KMS-11 (cell line): ENCODE measurements around the gene SH3PXD2B.
"Not testable (repeated sequence)": the region's sequence is repeated elsewhere in the genome, so short reads cannot be mapped to it uniquely, and the experiment has no call there.

ENCODE experiments used
- H2AFZ ChIP-seq: fragments of 200-600 bp; sonication (generic); 2 replicates; pipeline ENCODE4 v1.6.1; 2016; ENCODE audit warnings: antibody characterized with exemption, mixed run types, low read depth
- H3K27ac ChIP-seq: fragments of 200-600 bp; sonication (generic); 2 replicates; pipeline ENCODE4 v1.6.1; 2016; ENCODE audit warnings: mild to moderate bottlenecking, mixed run types
- H3K27me3 ChIP-seq: fragments of 200-600 bp; sonication (generic); 2 replicates; pipeline ENCODE4 v1.6.1; 2017; ENCODE audit warnings: mild to moderate bottlenecking, low read depth, mixed run types, moderate library complexity; ENCODE audit not compliant: insufficient read depth
- H3K36me3 ChIP-seq: fragments of 200-600 bp; sonication (generic); 2 replicates; pipeline ENCODE4 v1.6.1; 2017; ENCODE audit warnings: mild to moderate bottlenecking, mixed run types; ENCODE audit not compliant: insufficient read depth
- H3K4me1 ChIP-seq: fragments of 200-600 bp; sonication (generic); 2 replicates; pipeline ENCODE4 v1.6.1; 2016; ENCODE audit warnings: mild to moderate bottlenecking, low read depth, mixed run types; ENCODE audit not compliant: poor library complexity, severe bottlenecking
- H3K4me2 ChIP-seq: fragments of 200-600 bp; sonication (generic); 2 replicates; pipeline ENCODE4 v1.7.0; 2016; ENCODE audit warnings: mild to moderate bottlenecking, mixed run types
- H3K4me3 ChIP-seq: fragments of 200-600 bp; sonication (generic); IDR thresholded peaks from 2 replicates; pipeline ENCODE4 v1.6.1; 2017; ENCODE audit warnings: low read depth, low read length, mixed read lengths; ENCODE audit not compliant: insufficient read depth
- H3K79me2 ChIP-seq: fragments of 200-600 bp; sonication (generic); 2 replicates; pipeline ENCODE4 v1.6.1; 2016; ENCODE audit warnings: low read depth, mixed run types; ENCODE audit not compliant: insufficient read depth
- H3K9ac ChIP-seq: fragments of 200-600 bp; sonication (generic); 2 replicates; pipeline ENCODE4 v1.6.1; 2016; ENCODE audit warnings: mild to moderate bottlenecking, mixed run types
- H4K20me1 ChIP-seq: fragments of 200-600 bp; sonication (generic); 2 replicates; pipeline ENCODE4 v1.6.1; 2016; ENCODE audit warnings: mild to moderate bottlenecking, mixed run types; ENCODE audit not compliant: insufficient read depth
- CTCF ChIP-seq: fragments of 200-600 bp; sonication (generic); conservative IDR thresholded peaks from 2 replicates; pipeline ENCODE4 v1.6.1; 2017; ENCODE audit warnings: low read depth, mild to moderate bottlenecking, antibody characterized with exemption, low read length, moderate library complexity, mixed read lengths

The SH3PXD2B gene

GRCh38 chr5:172412724-172413286 is 41.5 kb downstream of the SH3PXD2B start:
- Histone ChIP-seq H2AFZ (no peak overlapping the region), H3K4me2 (no peak overlapping the region), H3K4me1 (peaks cover 17% of the 10 kb centered on the region), H3K79me2 (no peaks in the 10 kb centered on the region), H3K9ac (no peak overlapping the region), H3K27me3 (no peaks in the 10 kb centered on the region), H4K20me1 (no peaks in the 10 kb centered on the region), H3K36me3 (no peaks in the 10 kb centered on the region), H3K4me3 (no peak overlapping the region), H3K27ac (no peak overlapping the region)
- no peak for TF ChIP-seq CTCF

GRCh38 chr5:172411484-172412072 is 42.7 kb downstream of the SH3PXD2B start:
- Histone ChIP-seq H3K4me3 (no peak overlapping the region), H3K36me3 (no peaks in the 10 kb centered on the region), H3K4me1 (peaks cover 17% of the 10 kb centered on the region), H4K20me1 (no peaks in the 10 kb centered on the region), H3K79me2 (no peaks in the 10 kb centered on the region), H3K27ac (no peak overlapping the region), H3K4me2 (no peak overlapping the region), H3K27me3 (no peaks in the 10 kb centered on the region), H3K9ac (no peak overlapping the region), H2AFZ (no peak overlapping the region)
- TF ChIP-seq CTCF = no peak

- H3K4me1 ChIP-seq = peaks cover 17% of the 10 kb centered on the region
- no peaks in the 10 kb centered on the region for H3K79me2 ChIP-seq
- H4K20me1 ChIP-seq = no peaks in the 10 kb centered on the region
- TF ChIP-seq CTCF = no peak
- H3K27ac ChIP-seq = no peak overlapping the region
- no peak overlapping the region for H3K4me3 ChIP-seq
- H3K36me3 ChIP-seq = no peaks in the 10 kb centered on the region
- H3K4me2 ChIP-seq = no peak overlapping the region
- H2AFZ ChIP-seq = no peak overlapping the region
- no peak overlapping the region for H3K9ac ChIP-seq
- no peaks in the 10 kb centered on the region for H3K27me3 ChIP-seq
Observed at GRCh38 chr5:172410662-172411483, 43.5 kb downstream of the SH3PXD2B start.

GRCh38 chr5:172410160-172410559 is 44.2 kb downstream of the SH3PXD2B start:
- no peaks in the 10 kb centered on the region for H3K27me3 ChIP-seq
- H3K4me1 ChIP-seq = peaks cover 17% of the 10 kb centered on the region
- H3K27ac ChIP-seq = no peak overlapping the region
- no peaks in the 10 kb centered on the region for H4K20me1 ChIP-seq
- no peak for TF ChIP-seq CTCF
- H2AFZ ChIP-seq = no peak overlapping the region
- H3K4me2 ChIP-seq = no peak overlapping the region
- H3K36me3 ChIP-seq = no peaks in the 10 kb centered on the region
- no peak overlapping the region for H3K4me3 ChIP-seq
- H3K9ac ChIP-seq = no peak overlapping the region
- H3K79me2 ChIP-seq = no peaks in the 10 kb centered on the region

GRCh38 chr5:172409477-172409876 is 44.8 kb downstream of the SH3PXD2B start:
- H3K4me1 ChIP-seq = peaks cover 17% of the 10 kb centered on the region
- not testable (repeated sequence) for H4K20me1 ChIP-seq, H3K27me3 ChIP-seq, H3K4me2 ChIP-seq, H3K79me2 ChIP-seq, H3K4me3 ChIP-seq, H3K27ac ChIP-seq, H2AFZ ChIP-seq, H3K9ac ChIP-seq, H3K36me3 ChIP-seq
